ENCODE results near the gene NFASC. TPM values are rescaled to one million over a fixed set of nuclear protein-coding genes. Genes with fewer than 3 reads are reported as not detected.

Gene NFASC
- total RNA-seq, 2 donors from 2014 or later, result 8.2 to 23.2 TPM

GRCh38 chr1:204940591-204940990, 69.9 kb downstream of the NFASC start:
- DNase-seq (no peak), ATAC-seq (no peak)
- intact Hi-C loops (cut with DNase I, micrococcal nuclease), result loop anchor here in 1 of 2 donors (5.0 kb wide), 1 partner anchor 133 kb away; no protein-coding TSS in a partner anchor

- intact Hi-C loops (cut with DNase I, micrococcal nuclease), result loop anchor here in 1 of 2 donors (5.0 kb wide), 1 partner anchor 134 kb away; no protein-coding TSS in a partner anchor
- ATAC-seq (peak; percentile 68), DNase-seq (peak in 1 of 2 donors; percentile 68)
Observed at GRCh38 chr1:204941421-204942338, 71.0 kb downstream of the NFASC start.

GRCh38 chr1:204943495-204943894, 72.8 kb downstream of the NFASC start:
- ATAC-seq, result no peak
- intact Hi-C loops (cut with DNase I, micrococcal nuclease), result loop anchor here in 1 of 2 donors (5.0 kb wide), 1 partner anchor 136 kb away; no protein-coding TSS in a partner anchor
- no peak for DNase-seq

GRCh38 chr1:204944662-204945061, 74.0 kb downstream of the NFASC start:
- intact Hi-C loops (cut with DNase I, micrococcal nuclease), result loop anchor here in 1 of 2 donors (5.0 kb wide), 1 partner anchor 137 kb away; no protein-coding TSS in a partner anchor
- ATAC-seq (no peak), DNase-seq (no peak)

DNA sequence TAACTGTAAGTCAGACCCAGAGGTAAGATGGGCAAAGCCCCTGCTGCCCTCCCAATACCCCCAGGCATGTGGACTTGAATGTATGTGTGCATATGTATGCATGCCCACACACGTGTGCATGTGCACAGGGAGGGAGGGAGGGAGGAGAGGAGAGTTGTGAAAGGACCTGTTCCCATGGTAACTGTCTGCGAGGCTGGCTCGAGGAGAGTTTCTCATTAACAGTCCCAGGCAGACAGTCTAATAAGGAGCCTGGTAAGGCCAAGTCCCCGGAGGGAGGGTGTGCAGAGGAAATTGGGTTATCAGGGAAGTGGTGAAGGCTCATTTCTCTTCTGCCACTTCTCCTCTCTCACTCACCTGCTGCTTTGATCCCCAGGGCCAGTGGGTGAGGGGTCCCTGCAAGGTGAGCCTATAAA, 74.9 kb downstream of the NFASC start:
- ATAC-seq (no peak), DNase-seq (no peak)
- intact Hi-C loops (cut with DNase I, micrococcal nuclease), result no loop called here

DNA sequence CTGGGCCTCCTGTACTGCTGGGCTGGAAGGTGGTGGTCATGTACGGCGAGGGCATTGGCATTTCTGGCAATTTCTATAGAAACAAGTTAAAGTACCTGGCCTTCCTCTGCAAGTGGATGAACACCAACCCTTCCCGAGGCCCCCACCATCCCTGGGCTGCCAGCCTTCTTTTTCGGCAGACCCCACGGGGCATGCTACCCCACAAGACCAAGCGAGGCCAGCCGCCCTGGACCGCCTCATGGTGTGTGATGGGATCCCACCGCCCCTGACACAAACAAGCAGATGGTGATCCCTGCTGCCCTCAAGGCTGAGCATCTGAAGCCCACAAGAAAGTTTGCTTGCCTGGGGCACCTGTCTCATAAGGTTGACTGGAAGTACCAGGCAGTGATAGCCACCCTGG, 76.0 kb downstream of the NFASC start:
- DNase-seq (no peak), ATAC-seq (no peak)
- intact Hi-C loops (cut with DNase I, micrococcal nuclease), result no loop called here

DNA sequence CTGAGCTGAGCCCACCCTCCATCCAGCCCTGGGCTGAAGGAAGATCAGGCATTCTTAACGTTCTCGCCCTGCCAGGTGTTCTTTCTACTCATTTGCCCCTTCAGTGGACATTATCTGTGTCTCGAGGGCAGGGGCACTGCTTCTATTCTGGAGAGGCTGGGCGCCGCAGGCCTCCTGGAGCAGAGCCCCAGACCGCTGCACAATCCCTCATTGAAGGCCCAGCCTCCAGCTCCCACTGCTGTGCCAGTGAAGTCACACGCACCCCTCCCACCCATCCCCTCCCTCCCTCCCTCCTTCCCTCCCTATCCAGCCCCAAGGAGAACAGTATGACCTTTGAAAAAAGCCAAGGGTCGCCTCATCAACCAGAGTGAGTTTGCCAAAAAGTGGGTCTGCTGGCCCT, 76.7 kb downstream of the NFASC start:
- DNase-seq (no peak), ATAC-seq (no peak)
- intact Hi-C loops (cut with DNase I, micrococcal nuclease), result no loop called here

DNA sequence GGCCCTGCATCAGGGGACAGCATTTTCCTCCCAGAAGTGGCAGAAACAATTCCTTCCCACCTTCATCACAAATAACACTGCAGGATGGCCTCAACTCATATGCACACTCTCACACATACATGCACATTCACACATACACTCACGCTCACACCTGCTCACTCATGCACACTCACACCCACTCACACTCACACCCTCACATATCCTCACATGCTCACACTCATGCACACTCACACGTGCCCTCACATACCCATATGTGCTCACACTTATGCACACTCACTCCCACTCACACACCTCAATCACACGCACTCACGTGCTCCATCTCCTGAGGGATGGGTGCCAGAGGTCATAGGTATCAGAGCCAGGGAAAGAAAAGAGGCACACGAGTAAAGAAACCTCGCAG, 77.1 kb downstream of the NFASC start:
- no peak for DNase-seq
- intact Hi-C loops (cut with DNase I, micrococcal nuclease), result no loop called here
- ATAC-seq, result no peak

DNA sequence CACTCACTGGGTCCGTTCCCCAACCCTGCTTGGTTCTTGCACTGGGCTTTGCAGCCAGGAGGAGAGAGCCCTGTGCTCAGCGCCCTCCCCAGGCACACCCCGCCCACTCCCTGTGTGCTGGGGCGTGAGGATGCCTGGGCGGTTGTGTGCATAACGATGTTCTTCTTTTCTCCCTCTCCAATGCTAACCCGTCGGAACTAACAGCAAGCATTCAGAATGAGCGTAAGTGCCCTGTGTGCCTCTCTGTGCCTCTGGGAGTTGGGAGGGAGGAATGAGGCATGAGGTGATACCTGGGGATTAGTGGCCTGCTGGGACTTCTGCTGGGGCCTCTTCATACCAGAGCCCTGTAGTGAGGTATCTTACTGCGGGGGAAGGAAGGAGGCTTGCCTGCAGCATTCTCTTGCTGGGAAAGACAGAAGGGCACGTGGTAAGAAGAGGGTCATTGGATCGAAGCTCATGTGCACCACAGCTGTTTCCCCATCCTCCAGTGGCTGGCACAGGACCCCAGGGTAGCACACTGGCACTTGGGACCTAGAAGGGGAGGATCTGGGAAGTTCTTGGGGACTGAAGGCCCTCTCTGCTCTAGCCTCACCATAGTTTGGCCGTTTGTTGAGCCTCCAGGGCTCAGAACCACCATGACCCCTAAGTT, 79.8 kb downstream of the NFASC start:
- DNase-seq (no peak), ATAC-seq (no peak)
- intact Hi-C loops (cut with DNase I, micrococcal nuclease), result no loop called here

DNA sequence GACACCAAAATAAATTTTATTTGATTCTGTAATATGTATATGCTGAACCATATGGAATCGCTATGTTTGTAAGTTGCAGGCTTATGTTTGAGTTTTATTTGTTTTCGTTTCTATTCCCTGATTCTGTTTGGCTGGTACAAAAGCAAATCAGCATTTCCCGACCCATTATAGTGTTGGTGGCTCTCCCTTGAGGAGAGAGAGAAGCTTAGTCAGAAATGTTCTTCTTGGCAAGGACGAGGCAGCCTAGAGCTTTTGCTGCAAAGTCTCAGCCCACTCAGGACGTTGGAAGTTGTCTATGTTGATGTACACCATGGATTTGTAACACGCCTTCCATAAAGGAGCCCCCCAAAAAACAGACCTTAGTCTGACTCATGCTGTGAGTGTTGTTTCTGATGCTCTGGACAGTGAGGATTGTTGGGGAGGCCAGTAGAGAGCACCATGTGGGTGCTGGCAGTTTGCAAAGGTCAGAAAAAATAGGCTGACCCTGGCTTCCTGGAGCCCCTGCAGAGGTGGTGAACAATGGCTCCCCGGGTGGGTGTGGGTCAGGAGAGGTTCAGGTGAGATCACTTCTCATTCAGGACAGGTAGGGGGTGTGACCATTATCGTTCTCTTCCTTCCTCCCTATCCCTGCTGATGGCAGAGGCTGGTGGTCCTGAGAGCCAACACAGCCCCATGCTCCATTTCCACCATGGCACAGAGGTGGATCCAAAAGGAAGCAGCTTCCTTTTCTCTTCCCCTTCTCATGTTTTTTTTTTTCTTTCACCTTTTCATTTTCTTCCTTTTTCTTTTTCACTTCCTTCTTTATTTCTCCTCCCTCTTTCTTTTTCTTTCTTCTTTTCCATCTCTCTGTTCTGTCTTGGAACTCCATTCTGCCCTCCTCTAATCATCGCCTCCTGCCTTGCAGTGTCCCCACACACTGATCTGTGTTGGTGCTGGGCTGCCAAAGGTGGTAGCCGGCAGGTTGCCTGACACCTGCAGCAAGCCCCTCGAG, 88.0 kb downstream of the NFASC start:
- ATAC-seq, result no peak
- DNase-seq, result no peak
- intact Hi-C loops (cut with DNase I, micrococcal nuclease), result no loop called here

DNA sequence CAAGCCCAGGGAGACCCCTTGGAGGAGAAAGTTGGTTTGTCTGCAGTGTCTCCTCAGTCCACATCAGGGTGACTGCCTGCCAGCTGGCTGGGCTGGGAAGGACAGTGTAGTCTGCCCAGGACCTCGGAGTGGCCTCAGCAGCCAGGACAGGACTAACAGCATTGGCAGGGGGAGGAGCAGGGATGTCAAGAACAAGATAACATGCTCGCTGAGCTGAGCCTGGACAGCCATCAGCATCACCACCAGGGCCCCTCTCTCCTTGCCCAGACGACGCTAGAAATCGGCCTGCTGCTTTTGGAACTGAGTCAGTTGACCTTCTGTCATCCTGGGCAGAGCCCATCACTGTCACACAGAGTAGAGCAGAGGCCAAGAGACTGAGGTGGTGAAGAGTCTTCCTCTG, 88.7 kb downstream of the NFASC start:
- no peak for ATAC-seq
- no peak for DNase-seq
- intact Hi-C loops (cut with DNase I, micrococcal nuclease), result no loop called here

DNA sequence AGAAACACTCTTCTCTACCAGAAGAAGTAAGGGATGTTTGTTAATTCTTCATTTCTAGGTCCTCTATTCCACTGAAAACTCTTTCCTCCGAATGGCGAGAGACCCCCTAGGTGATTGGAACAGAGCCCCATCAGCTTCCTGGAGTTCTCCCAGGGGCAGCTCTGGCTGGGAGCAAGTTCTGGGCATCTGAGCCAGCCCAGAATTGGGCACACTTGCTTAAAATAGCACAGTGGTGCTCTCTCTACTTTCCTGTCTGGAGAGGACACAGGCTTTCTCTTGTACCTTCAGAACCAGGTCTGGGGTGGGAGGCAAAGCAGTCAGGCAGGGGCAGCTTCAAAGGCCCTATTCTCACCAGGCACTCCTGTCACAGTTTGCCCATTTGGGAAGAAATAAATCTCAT, 89.2 kb downstream of the NFASC start:
- no peak for DNase-seq
- ATAC-seq, result no peak
- intact Hi-C loops (cut with DNase I, micrococcal nuclease), result no loop called here

- ATAC-seq, result no peak
- intact Hi-C loops (cut with DNase I, micrococcal nuclease), result no loop called here
Observed at GRCh38 chr1:204960306-204961125, 89.9 kb downstream of the NFASC start.

GRCh38 chr1:204961765-204962419, 91.2 kb downstream of the NFASC start:
- DNase-seq, result no peak
- intact Hi-C loops (cut with DNase I, micrococcal nuclease), result no loop called here
- no peak for ATAC-seq

More at GRCh38 chr1:204960306-204961125, 89.9 kb downstream of the NFASC start:
- DNase-seq, result no peak

DNA sequence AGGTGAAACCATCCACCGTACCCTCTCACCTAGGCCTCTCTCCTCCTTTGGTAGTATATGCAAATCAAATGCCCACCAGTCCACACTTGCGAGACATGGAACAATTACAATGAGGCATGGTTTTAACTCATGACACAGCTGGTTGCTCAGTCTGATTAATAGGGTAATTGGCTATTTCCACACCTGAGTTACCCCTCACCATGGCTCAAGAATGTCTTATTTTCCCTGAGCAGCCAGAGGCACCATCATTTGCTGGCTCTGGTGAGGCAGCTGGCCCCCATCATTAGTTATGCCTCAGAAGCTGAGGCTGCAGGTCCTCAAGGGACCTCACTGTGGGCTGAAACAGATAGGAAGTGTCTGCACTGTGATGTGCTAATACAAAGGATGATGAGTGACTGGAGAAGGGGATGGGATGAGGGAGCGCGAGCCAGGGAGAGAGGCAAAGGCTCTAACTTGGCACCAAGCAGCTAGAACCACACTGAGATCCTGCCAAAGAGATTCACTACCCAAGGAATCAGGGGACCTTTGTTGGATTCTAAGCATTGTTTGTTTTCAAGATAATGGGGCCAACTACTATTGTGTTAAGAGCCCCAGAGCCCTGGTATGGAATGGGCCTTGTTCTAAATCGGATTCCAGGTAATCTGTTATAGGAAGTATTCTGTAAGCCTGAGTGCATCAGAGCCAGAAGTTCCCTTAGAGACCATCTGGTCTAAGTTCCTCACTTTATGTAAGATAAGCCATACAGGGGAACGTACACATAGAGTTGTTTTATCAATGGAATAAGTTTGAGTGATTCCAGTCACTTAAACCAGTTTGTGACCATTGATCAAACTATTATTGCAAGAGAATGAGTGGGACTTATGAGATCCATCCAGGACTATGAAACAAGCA, 92.3 kb downstream of the NFASC start:
- ATAC-seq (no peak), DNase-seq (no peak)
- intact Hi-C loops (cut with DNase I, micrococcal nuclease), result no loop called here

DNA sequence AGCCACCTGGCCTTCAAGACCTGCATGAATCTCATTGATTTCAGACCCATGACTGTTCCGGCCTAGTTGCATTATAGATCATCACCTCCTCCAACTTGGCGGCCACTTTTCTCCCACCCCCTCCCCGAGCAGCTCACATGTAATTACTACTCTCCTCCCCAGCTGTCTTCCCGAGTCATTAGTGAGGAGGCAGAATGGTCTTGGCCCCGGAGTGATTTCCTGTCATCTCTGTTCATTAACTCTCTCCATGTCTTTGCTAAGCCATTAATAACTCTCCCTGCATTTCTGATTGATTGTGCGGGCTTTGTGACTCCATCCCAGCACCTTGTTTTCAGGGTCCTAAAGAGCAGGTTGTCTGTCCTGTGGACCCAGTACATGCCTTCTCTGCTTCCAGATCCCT, 96.8 kb downstream of the NFASC start:
- no peak for DNase-seq
- intact Hi-C loops (cut with DNase I, micrococcal nuclease), result no loop called here

DNA sequence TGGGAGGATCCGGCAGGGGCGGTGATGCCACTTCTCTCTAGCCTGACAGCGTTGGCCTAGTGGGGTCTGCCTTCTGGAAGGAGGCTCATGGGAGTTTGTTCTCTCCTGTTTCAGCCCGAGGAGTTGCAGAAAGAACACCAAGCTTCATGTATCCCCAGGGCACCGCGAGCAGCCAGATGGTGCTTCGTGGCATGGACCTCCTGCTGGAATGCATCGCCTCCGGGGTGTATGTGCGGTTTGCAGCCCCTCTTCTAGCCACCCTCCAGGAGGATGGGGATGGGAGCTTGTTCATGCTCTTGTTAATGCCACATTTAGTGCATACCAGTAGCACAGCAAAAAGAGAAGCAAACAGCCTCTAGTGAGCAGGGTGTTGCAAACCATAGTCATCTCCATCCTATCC, 97.5 kb downstream of the NFASC start:
- DNase-seq (no peak), ATAC-seq (no peak)
- intact Hi-C loops (cut with DNase I, micrococcal nuclease), result no loop called here

More for the DNA sequence above, 96.8 kb downstream of the NFASC start:
- no peak for ATAC-seq

Measured in left colon (tissue), 2 donors.